HG02852 (cell line): Measurements from ENCODE around the gene ADIG.

ENCODE experiments used
- ATAC-seq: cut with Tn5 transposase; IDR thresholded peaks from one replicate; pipeline ENCODE4 v1.9.1; 2021; ENCODE audit warnings: mild to moderate bottlenecking, moderate library complexity; ENCODE audit not compliant: unreplicated experiment

ADIG gene

GRCh38 chr20:38600057-38600456 is 19.1 kb downstream of the ADIG start:
- no peak for ATAC-seq

- peak; percentile 56 for ATAC-seq
Measured at GRCh38 chr20:38601216-38602184, 20.5 kb downstream of the ADIG start, which contains the start of gene ARHGAP40. Gene ARHGAP40, plus strand, starts transcription at chr20:38601809.

GRCh38 chr20:38602185-38602581 is 21.2 kb downstream of the ADIG start:
- ATAC-seq: no peak

GRCh38 chr20:38603286-38603685 is 22.3 kb downstream of the ADIG start:
- ATAC-seq: no peak

GRCh38 chr20:38604873-38605303 is 23.9 kb downstream of the ADIG start:
- no peak for ATAC-seq

- ATAC-seq: no peak
Measured at GRCh38 chr20:38607351-38607750, 26.4 kb downstream of the ADIG start.

GRCh38 chr20:38608188-38608587 is 27.2 kb downstream of the ADIG start:
- ATAC-seq: no peak

GRCh38 chr20:38609815-38610214 is 28.8 kb downstream of the ADIG start:
- no peak for ATAC-seq

- ATAC-seq: no peak
Measured at GRCh38 chr20:38610521-38610920, 29.5 kb downstream of the ADIG start.

- ATAC-seq: no peak
Measured at GRCh38 chr20:38612751-38613515, 31.9 kb downstream of the ADIG start.

- ATAC-seq: no peak
Measured at GRCh38 chr20:38615283-38615682, 34.3 kb downstream of the ADIG start.

GRCh38 chr20:38616457-38616856 is 35.5 kb downstream of the ADIG start:
- ATAC-seq: no peak

GRCh38 chr20:38617011-38617829 is 36.2 kb downstream of the ADIG start:
- ATAC-seq: no peak

- no peak for ATAC-seq
Measured at GRCh38 chr20:38617830-38618196, 36.8 kb downstream of the ADIG start.

GRCh38 chr20:38620441-38620840 is 39.4 kb downstream of the ADIG start:
- ATAC-seq: no peak

- no peak for ATAC-seq
Measured at GRCh38 chr20:38623061-38623460, 42.1 kb downstream of the ADIG start.

GRCh38 chr20:38624084-38624483 is 43.1 kb downstream of the ADIG start:
- no peak for ATAC-seq

GRCh38 chr20:38625896-38626295 is 44.9 kb downstream of the ADIG start:
- no peak for ATAC-seq

- ATAC-seq: no peak
Measured at GRCh38 chr20:38626921-38627659, 46.1 kb downstream of the ADIG start.
